ENCODE results near the gene NELFE. TPM values are rescaled to one million over a fixed set of nuclear protein-coding genes. Genes with fewer than 3 reads are reported as not detected.
"Not testable (repeated sequence)": the region's sequence is repeated elsewhere in the genome, so short reads cannot be mapped to it uniquely, and the experiment has no call there.

NELFE gene
- total and polyA plus RNA-seq, 2 of the 13 experiments (the other 11 are each of a cell fraction or from before 2014, with no cell fraction given) = 51.3 to 69.8 TPM

DNA sequence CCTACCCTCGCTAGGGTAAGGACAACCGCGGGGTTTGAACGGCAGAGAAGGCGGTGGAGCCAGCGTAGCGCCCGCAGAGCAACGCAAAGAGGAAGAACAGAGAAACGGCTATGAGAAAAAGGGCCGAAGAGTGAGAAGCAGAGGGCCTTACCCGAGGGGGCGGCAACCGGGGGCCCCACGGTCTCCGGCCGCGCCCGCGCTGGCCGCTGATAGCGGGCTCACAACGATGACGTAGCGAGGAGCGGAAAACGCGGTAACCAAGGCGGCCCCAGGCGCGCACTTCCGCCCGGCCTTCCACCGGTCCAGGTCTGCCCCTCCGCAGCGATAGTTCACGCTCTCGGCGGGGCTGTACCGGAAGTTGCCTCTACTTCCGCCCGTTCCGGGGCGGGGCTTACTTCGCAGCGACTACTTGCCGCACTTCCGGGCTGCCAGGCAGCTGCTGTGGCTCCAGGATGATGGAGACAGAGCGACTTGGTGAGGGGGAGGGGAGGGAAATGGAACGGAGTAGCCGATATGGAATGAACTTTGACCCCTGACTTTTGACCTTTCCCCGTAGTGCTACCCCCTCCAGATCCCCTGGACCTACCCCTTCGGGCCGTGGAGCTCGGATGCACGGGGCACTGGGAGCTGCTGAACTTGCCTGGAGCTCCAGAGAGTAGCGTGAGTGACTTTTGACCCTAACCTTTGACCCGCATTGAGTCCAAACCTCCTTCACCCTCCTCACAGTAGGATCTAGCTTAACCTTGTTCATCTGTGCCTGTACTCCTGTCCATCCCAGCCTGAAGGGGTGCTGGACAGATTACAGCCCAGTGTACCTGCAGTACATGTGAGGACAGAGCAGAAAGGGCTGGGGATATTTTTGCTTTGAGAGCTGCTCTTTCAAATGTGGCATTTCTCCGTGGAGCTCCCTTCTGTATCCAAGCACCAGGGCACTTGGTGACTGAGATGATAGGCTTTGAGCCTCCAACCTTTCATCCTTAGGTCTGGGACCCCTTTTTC, at the start of gene NELFE, which contains the start of gene SKIC2 (continued):
- no peak for TF ChIP-seq ZFP41 (CRISPR knock-in tag; IDR thresholded peaks at IDR 0.05; ENCODE audit: borderline replicate concordance)

DNA sequence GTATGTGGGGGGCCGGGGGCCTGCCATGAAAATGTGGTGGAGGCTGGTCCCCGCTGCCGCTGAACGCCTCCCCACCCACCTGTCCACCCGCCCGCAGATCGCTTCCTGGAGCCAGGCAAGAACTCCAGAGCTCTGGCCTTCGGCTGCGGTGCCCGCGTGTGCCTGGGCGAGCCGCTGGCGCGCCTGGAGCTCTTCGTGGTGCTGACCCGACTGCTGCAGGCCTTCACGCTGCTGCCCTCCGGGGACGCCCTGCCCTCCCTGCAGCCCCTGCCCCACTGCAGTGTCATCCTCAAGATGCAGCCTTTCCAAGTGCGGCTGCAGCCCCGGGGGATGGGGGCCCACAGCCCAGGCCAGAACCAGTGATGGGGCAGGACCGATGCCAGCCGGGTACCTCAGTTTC, 49.3 kb upstream of the NELFE start:
- FAIRE-seq; H3K79me2 ChIP-seq (ENCODE audit: insufficient read depth, low read length); in situ Hi-C loops (cut with HindIII; ENCODE audit: extremely low pct_ligation_motif_present, low pct_unique_long_range_greater_than_20kb); intact Hi-C loops (cut with micrococcal nuclease; ENCODE audit: unreplicated experiment); H3K36me3 ChIP-seq (replicated peaks in 1 of 2; ENCODE audit: control insufficient read depth in 1 of 2, insufficient read depth in 2 of 2, low read length in 2 of 2); POLR2A ChIA-PET; ATAC-seq; BruUV-seq (replicated peaks); H3K9ac ChIP-seq (ENCODE audit: insufficient read depth, low read depth, low read length); H3K4me3 ChIP-seq (replicated peaks in 1 of 3; ENCODE audit: insufficient read depth in 1 of 3, low read depth in 2 of 3, low read length in 3 of 3); DNase-seq (ENCODE audit: low spot score); H4K20me1 ChIP-seq (ENCODE audit: insufficient read depth, low read length); H3K9me3 ChIP-seq (ENCODE audit: low read length); H3K27ac ChIP-seq (ENCODE audit: extremely low read length, insufficient read depth, low read length); CTCF ChIA-PET (ENCODE audit: low intra/inter-chr PET ratio, low total read pairs); H3K4me2 ChIP-seq (ENCODE audit: low read depth, low read length); H2AFZ ChIP-seq (ENCODE audit: low read length); H3K27me3 ChIP-seq (ENCODE audit: control insufficient read depth in 1 of 2, insufficient read depth in 2 of 2, low read length in 2 of 2): not testable (repeated sequence)
- WGBS (ENCODE audit: low lambda C conversion rate) = no CpG with 5 or more reads among the region's 24 CpGs
- peaks cover 35% of the 10 kb centered on the region for H3K4me1 ChIP-seq (ENCODE audit: insufficient read depth, low read length)

DNA sequence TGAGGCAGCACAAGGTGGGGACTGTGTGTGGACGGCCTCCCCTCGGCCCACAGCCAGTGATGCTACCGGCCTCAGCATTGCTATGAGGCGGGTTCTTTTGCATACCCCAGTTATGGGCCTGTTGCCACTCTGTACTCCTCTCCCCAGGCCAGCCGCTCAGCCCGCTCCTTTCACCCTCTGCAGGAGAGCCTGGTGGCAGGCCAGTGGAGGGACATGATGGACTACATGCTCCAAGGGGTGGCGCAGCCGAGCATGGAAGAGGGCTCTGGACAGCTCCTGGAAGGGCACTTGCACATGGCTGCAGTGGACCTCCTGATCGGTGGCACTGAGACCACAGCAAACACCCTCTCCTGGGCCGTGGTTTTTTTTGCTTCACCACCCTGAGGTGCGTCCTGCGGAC, 48.3 kb upstream of the NELFE start:
- H3K27me3 ChIP-seq (ENCODE audit: control insufficient read depth in 1 of 2, insufficient read depth in 2 of 2, low read length in 2 of 2); H3K9ac ChIP-seq (ENCODE audit: insufficient read depth, low read depth, low read length); intact Hi-C loops (cut with micrococcal nuclease; ENCODE audit: unreplicated experiment); H4K20me1 ChIP-seq (ENCODE audit: insufficient read depth, low read length); H3K36me3 ChIP-seq (replicated peaks in 1 of 2; ENCODE audit: control insufficient read depth in 1 of 2, insufficient read depth in 2 of 2, low read length in 2 of 2); BruUV-seq (replicated peaks); H3K27ac ChIP-seq (ENCODE audit: extremely low read length, insufficient read depth, low read length); H3K79me2 ChIP-seq (ENCODE audit: insufficient read depth, low read length); H3K4me3 ChIP-seq (replicated peaks in 1 of 3; ENCODE audit: insufficient read depth in 1 of 3, low read depth in 2 of 3, low read length in 3 of 3); in situ Hi-C loops (cut with HindIII; ENCODE audit: extremely low pct_ligation_motif_present, low pct_unique_long_range_greater_than_20kb); H3K9me3 ChIP-seq (ENCODE audit: low read length); FAIRE-seq; POLR2A ChIA-PET; CTCF ChIA-PET (ENCODE audit: low intra/inter-chr PET ratio, low total read pairs); H2AFZ ChIP-seq (ENCODE audit: low read length): not testable (repeated sequence)
- peak overlapping the region; percentile 18; the same call in 1 of the 2 replicates for H3K4me2 ChIP-seq (ENCODE audit: low read depth, low read length)
- H3K4me1 ChIP-seq (ENCODE audit: insufficient read depth, low read length) = peaks cover 35% of the 10 kb centered on the region
- DNase-seq (ENCODE audit: low spot score) (peak; percentile 20), ATAC-seq (peak; percentile 54)
- WGBS (ENCODE audit: low lambda C conversion rate) = 70% methylated on average over 12 of the region's 12 CpGs
